ENCODE results near the gene CDC34.

CDC34 gene

GRCh38 chr19:558770-559439 lies 27.3 kb downstream of the CDC34 start:
- no peak overlapping the region for H3K27ac Mint-ChIP-seq
- H3K36me3 Mint-ChIP-seq (ENCODE audit: low read depth): no peaks in the 10 kb centered on the region
- H3K4me3 Mint-ChIP-seq: no peak overlapping the region
- no peaks in the 10 kb centered on the region for H3K27me3 Mint-ChIP-seq (ENCODE audit: low read depth)
- H3K9me3 Mint-ChIP-seq: no peaks in the 10 kb centered on the region
- peaks cover 2% of the 10 kb centered on the region for H3K4me1 Mint-ChIP-seq (ENCODE audit: low read depth)

DNA sequence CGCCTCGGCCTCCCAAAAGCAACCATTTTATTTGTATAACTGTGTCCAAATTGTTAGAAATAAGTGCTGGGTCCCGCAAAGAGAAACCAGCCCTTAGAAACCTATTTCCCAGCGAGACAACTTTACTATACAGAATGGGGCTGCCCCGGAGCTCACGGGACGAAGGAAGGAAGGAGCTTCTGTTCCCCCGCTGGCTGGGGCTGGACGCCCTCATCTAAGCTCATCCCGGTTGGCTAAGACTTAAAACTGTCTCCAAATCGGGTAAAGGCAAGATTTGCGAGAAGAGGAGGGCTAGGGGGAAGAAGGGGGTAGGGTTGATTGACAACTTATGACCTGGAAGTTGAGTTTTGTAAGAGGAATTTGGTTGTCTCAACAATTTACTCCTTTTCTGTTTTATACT lies 28.6 kb downstream of the CDC34 start:
- H3K36me3 Mint-ChIP-seq (ENCODE audit: low read depth): no peaks in the 10 kb centered on the region
- H3K27ac Mint-ChIP-seq: no peak overlapping the region
- peaks cover 2% of the 10 kb centered on the region for H3K4me1 Mint-ChIP-seq (ENCODE audit: low read depth)

GRCh38 chr19:566403-566802 lies 34.8 kb downstream of the CDC34 start:
- Mint-ChIP-seq H3K9me3 (no peaks in the 10 kb centered on the region), H3K4me1 (ENCODE audit: low read depth) (peaks cover 11% of the 10 kb centered on the region), H3K36me3 (ENCODE audit: low read depth) (no peaks in the 10 kb centered on the region), H3K4me3 (no peak overlapping the region), H3K27me3 (ENCODE audit: low read depth) (no peaks in the 10 kb centered on the region), H3K27ac (no peak overlapping the region)

More for the DNA sequence above, 28.6 kb downstream of the CDC34 start:
- no peaks in the 10 kb centered on the region for H3K9me3 Mint-ChIP-seq
- no peaks in the 10 kb centered on the region for H3K27me3 Mint-ChIP-seq (ENCODE audit: low read depth)
- H3K4me3 Mint-ChIP-seq: no peak overlapping the region

DNA sequence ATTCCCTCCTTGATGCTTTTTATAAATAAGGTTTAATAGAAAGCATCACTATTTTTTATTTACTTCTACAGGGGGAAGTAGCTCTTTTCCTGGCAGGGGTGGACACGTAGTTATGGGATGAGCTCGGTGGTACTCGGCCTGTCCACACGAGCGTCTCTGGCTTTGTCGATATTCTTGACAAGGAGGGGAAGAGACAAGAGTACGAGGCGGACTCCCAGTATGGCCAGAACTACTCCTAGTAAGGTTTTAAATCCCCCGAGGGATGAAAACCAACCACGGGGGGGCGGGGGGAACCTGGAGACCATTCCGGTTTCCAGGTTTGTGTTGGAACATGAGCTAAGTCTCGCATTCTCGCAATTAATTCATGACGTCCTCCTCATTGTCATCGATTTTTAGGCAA lies 35.3 kb downstream of the CDC34 start:
- Mint-ChIP-seq H3K4me1 (ENCODE audit: low read depth) (peaks cover 14% of the 10 kb centered on the region), H3K4me3 (no peak overlapping the region), H3K27me3 (ENCODE audit: low read depth) (no peaks in the 10 kb centered on the region), H3K36me3 (ENCODE audit: low read depth) (no peaks in the 10 kb centered on the region), H3K9me3 (no peaks in the 10 kb centered on the region), H3K27ac (no peak overlapping the region)

DNA sequence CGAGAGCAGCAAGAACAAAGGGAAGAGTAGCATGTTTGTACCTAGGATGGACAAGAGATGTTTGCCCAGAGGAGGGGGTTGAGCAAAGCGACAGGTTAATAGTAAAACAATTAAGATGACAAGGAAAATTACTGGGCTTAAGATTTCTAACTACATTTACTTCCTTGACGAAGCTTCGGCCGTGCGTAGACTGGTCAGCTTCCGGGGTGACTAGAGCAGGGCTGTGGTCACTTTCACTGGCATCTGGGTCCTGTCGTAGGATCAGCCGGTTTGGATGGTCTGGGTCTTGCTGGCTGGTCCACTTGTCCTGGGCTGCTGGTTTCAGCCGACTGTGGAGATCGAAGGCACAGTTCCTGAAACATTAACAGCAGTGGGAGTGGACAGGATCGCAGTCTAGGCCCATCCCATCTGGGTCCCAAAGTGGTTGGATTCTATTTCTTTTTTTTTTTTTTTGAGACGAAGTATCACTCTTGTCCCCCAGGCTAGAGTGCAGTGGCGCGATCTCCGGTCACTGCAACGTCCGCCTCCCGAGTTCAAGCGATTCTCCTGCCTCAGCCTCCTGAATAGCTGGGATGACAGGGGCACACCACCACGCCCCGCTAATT lies 35.8 kb downstream of the CDC34 start:
- H3K4me3 Mint-ChIP-seq: no peak overlapping the region

DNA sequence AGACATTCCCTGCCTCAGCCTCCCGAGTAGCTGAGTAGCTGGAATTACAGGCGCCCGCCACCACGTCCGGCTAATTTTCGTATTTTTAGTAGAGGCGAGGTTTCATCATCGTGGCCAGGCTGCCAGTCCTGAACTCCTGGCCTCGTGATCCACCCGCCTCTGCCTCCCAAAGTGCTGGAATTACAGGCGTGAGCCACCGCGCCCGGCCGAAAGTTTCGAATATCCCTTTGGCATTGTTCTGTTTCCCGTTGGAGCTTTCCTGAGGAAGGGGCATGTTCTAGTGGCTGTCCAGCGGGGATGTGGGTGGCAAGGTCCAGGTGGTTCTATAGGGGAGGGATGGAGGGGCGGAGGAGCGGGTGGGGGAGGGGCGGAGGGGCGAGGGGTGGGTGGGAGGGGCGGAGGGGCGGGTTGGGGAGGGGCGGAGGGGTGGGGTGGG lies 38.7 kb downstream of the CDC34 start:
- no peaks in the 10 kb centered on the region for H3K27me3 Mint-ChIP-seq (ENCODE audit: low read depth)
- peaks cover 27% of the 10 kb centered on the region for H3K4me1 Mint-ChIP-seq (ENCODE audit: low read depth)
- no peak overlapping the region for H3K27ac Mint-ChIP-seq
- H3K4me3 Mint-ChIP-seq: peak overlapping the region; percentile 14
- H3K36me3 Mint-ChIP-seq (ENCODE audit: low read depth): no peaks in the 10 kb centered on the region
- H3K9me3 Mint-ChIP-seq: no peaks in the 10 kb centered on the region

More for the DNA sequence above, 35.8 kb downstream of the CDC34 start:
- no peaks in the 10 kb centered on the region for H3K9me3 Mint-ChIP-seq
- no peak overlapping the region for H3K27ac Mint-ChIP-seq
- no peaks in the 10 kb centered on the region for H3K36me3 Mint-ChIP-seq (ENCODE audit: low read depth)
- H3K4me1 Mint-ChIP-seq (ENCODE audit: low read depth): peaks cover 16% of the 10 kb centered on the region
- H3K27me3 Mint-ChIP-seq (ENCODE audit: low read depth): no peaks in the 10 kb centered on the region

GRCh38 chr19:570937-571565 lies 39.5 kb downstream of the CDC34 start:
- H3K4me1 Mint-ChIP-seq (ENCODE audit: low read depth): peaks cover 27% of the 10 kb centered on the region
- no peaks in the 10 kb centered on the region for H3K36me3 Mint-ChIP-seq (ENCODE audit: low read depth)
- H3K27me3 Mint-ChIP-seq (ENCODE audit: low read depth): no peaks in the 10 kb centered on the region
- H3K27ac Mint-ChIP-seq: peak overlapping the region; percentile 97
- no peaks in the 10 kb centered on the region for H3K9me3 Mint-ChIP-seq
- H3K4me3 Mint-ChIP-seq: peak overlapping the region; percentile 87

GRCh38 chr19:571566-571974 lies 40.0 kb downstream of the CDC34 start:
- Mint-ChIP-seq H3K4me3 (peak overlapping the region; percentile 87), H3K9me3 (no peaks in the 10 kb centered on the region), H3K4me1 (ENCODE audit: low read depth) (peaks cover 27% of the 10 kb centered on the region), H3K27me3 (ENCODE audit: low read depth) (no peaks in the 10 kb centered on the region), H3K36me3 (ENCODE audit: low read depth) (peaks cover 1% of the 10 kb centered on the region), H3K27ac (peak overlapping the region; percentile 97)

DNA sequence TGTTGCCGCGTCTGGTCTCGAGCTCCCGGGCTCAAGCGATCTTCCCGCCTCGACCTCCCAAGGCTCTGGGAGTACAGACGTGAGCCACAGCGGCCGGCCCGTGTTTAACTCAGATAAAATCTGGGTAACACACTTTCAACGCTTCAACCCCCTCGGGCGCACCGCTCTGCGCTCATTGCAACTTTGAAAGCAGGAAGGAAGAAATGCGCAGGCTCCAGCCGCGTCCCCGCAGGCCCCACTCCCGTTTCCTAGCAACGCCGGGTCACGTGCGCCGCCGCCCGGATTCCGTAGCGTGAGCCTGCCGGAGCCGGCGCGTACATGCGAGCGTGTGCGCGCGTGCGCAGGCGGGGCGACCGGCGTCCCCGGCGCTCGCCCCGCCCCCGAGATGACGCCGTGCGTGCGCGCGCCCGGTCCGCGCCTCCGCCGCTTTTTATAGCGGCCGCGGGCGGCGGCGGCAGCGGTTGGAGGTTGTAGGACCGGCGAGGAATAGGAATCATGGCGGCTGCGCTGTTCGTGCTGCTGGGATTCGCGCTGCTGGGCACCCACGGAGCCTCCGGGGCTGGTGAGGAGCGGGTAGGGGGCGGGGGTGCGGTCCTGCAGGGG lies 40.7 kb downstream of the CDC34 start, which contains the start of gene BSG:
TSS of gene BSG (plus strand) at position 457 of the 603 bp plus-strand sequence. CDS start at position 496, 39 bp downstream.
- H3K9me3 Mint-ChIP-seq: no peaks in the 10 kb centered on the region
- no peaks in the 10 kb centered on the region for H3K27me3 Mint-ChIP-seq (ENCODE audit: low read depth)
- H3K27ac Mint-ChIP-seq: peak within 1 kb of the TSS; percentile 97
- H3K4me3 Mint-ChIP-seq: peak within 1 kb of the TSS; percentile 87
- H3K4me1 Mint-ChIP-seq (ENCODE audit: low read depth): peaks cover 28% of the 10 kb centered on the region
- peaks cover 1% of the 10 kb centered on the region for H3K36me3 Mint-ChIP-seq (ENCODE audit: low read depth)

- Mint-ChIP-seq H3K27ac (peak overlapping the region; percentile 63), H3K27me3 (ENCODE audit: low read depth) (no peaks in the 10 kb centered on the region), H3K9me3 (no peaks in the 10 kb centered on the region), H3K36me3 (ENCODE audit: low read depth) (peaks cover 1% of the 10 kb centered on the region), H3K4me3 (peak overlapping the region; percentile 87), H3K4me1 (ENCODE audit: low read depth) (peaks cover 28% of the 10 kb centered on the region)
Measured at GRCh38 chr19:572743-573518, 41.4 kb downstream of the CDC34 start.

DNA sequence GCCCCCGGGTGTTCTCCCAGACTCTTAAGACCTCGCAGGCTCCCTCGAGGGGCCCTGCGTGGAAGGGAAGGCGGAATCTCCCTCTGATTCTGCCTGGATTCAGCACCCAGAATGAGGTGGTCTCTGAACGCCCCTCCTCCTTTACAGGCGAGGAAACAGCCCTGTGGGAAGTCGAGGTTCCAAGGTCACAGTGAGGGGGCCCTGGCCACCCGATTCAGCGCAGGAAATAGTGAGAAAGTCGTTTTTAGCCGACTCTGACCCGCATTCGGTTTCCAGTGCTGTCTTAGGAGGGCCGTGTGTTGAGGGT lies 41.9 kb downstream of the CDC34 start:
- H3K4me1 Mint-ChIP-seq (ENCODE audit: low read depth): peaks cover 28% of the 10 kb centered on the region
- H3K9me3 Mint-ChIP-seq: no peaks in the 10 kb centered on the region
- no peaks in the 10 kb centered on the region for H3K27me3 Mint-ChIP-seq (ENCODE audit: low read depth)
- H3K4me3 Mint-ChIP-seq: peak overlapping the region; percentile 84
- peak overlapping the region; percentile 63 for H3K27ac Mint-ChIP-seq
- peaks cover 1% of the 10 kb centered on the region for H3K36me3 Mint-ChIP-seq (ENCODE audit: low read depth)

DNA sequence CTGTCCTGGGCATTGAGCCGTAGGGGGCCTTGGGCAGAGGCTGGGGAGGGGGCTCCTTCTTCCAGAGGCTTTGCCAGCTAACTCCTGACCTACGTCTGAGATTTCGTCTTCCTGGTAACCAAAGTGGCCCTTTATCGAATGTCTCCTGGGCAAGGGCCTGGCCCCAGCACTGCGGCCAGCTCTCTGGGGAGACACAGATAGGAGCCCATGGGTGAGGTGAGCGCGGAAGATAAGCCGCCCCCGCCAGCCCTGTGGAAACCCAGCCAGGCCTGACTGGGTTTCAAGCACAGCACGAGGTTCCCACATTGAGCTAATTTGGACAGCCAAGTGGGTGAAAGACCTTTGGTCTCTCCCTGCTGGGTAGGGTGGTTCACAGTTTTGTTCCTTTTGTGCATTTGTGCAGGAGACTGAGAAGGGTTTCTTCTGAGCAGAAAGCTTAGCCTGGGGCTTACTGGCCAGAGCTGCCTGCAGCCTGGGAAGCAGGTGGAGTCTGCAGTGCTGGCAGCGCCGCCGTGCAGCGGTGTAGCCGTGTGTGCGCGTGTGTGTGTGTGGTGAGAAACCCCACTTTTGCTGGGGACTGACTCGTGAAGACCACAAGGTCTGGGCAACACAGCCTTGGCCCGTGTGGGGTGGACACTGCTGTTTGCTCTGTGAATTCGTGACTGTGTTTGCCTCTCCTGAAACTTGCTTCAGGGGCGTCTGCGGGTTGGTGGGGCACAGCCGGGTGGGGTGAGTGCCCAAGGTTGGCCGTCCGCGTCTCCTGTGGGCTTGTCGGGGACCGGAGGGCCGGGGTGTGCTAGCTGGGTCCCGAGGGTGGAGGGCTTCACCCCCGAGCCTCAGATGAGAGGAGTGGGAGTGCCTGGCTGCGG lies 43.3 kb downstream of the CDC34 start:
- no peaks in the 10 kb centered on the region for H3K27me3 Mint-ChIP-seq (ENCODE audit: low read depth)
- H3K9me3 Mint-ChIP-seq: no peaks in the 10 kb centered on the region
- peaks cover 24% of the 10 kb centered on the region for H3K4me1 Mint-ChIP-seq (ENCODE audit: low read depth)
- H3K36me3 Mint-ChIP-seq (ENCODE audit: low read depth): peaks cover 1% of the 10 kb centered on the region
- peak overlapping the region; percentile 36 for H3K4me3 Mint-ChIP-seq
- no peak overlapping the region for H3K27ac Mint-ChIP-seq

- Mint-ChIP-seq H3K36me3 (ENCODE audit: low read depth) (peaks cover 1% of the 10 kb centered on the region), H3K9me3 (no peaks in the 10 kb centered on the region), H3K27ac (no peak overlapping the region), H3K4me1 (ENCODE audit: low read depth) (peaks cover 22% of the 10 kb centered on the region), H3K4me3 (no peak overlapping the region), H3K27me3 (ENCODE audit: low read depth) (no peaks in the 10 kb centered on the region)
Measured at GRCh38 chr19:575527-576506, 44.3 kb downstream of the CDC34 start.

Measured in T-helper 1 cell treated with Interleukin-12 subunit alpha and Interleukin-12 subunit beta and Interleukin-4 antibody, amounts not matched to agents 30 μg/mL and 1 μg/mL, for 36 hours (primary cell).